Measurements from ENCODE around the gene LZTS2.
A peak's percentile ranks its signal among the peaks of the same experiment; 100 is the strongest.

Gene LZTS2

GRCh38 chr10:101042118-101042517, 42.5 kb downstream of the LZTS2 start:
- TF ChIP-seq GABPA (IDR thresholded peaks at IDR 0.05; ENCODE audit: low read depth) (no peak), CTCF (IDR thresholded peaks at IDR 0.05; ENCODE audit: insufficient read depth, low read length) (no peak), POLR2AphosphoS5 (IDR thresholded peaks at IDR 0.05; ENCODE audit: low read depth) (no peak), REST (IDR thresholded peaks at IDR 0.05; ENCODE audit: insufficient replicate concordance, low read depth) (no peak), SPI1 (IDR thresholded peaks at IDR 0.05; ENCODE audit: borderline replicate concordance, low read depth) (no peak)
- Histone ChIP-seq H3K27ac (replicated peaks) (no peak overlapping the region), H3K4me3 (replicated peaks; ENCODE audit: insufficient read depth, low read length) (peak overlapping the region; percentile 46), H3K27me3 (ENCODE audit: insufficient read depth, poor library complexity, severe bottlenecking) (no peaks in the 10 kb centered on the region)
- DNase-seq (ENCODE audit: low read depth in 1 of 2, low spot score in 1 of 2): no peak

- Histone ChIP-seq H3K27ac (replicated peaks) (peak overlapping the region; percentile 67), H3K4me3 (replicated peaks; ENCODE audit: insufficient read depth, low read length) (peak overlapping the region; percentile 46), H3K27me3 (ENCODE audit: insufficient read depth, poor library complexity, severe bottlenecking) (no peaks in the 10 kb centered on the region)
- DNase-seq (ENCODE audit: low read depth in 1 of 2, low spot score in 1 of 2): peak; percentile 90 to 95
- TF ChIP-seq REST (IDR thresholded peaks at IDR 0.05; ENCODE audit: insufficient replicate concordance, low read depth): no peak
- TF ChIP-seq SPI1 (IDR thresholded peaks at IDR 0.05; ENCODE audit: borderline replicate concordance, low read depth): no peak
- 0 out of 2 replicates have a peak, but pooled peaks have one; percentile 32 for TF ChIP-seq GABPA (IDR thresholded peaks at IDR 0.05; ENCODE audit: low read depth)
- peak; percentile 69; the same call in 1 of the 2 replicates for TF ChIP-seq POLR2AphosphoS5 (IDR thresholded peaks at IDR 0.05; ENCODE audit: low read depth)
- no peak for TF ChIP-seq CTCF (IDR thresholded peaks at IDR 0.05; ENCODE audit: insufficient read depth, low read length)
Observed at GRCh38 chr10:101042667-101043362, 43.2 kb downstream of the LZTS2 start.

DNA sequence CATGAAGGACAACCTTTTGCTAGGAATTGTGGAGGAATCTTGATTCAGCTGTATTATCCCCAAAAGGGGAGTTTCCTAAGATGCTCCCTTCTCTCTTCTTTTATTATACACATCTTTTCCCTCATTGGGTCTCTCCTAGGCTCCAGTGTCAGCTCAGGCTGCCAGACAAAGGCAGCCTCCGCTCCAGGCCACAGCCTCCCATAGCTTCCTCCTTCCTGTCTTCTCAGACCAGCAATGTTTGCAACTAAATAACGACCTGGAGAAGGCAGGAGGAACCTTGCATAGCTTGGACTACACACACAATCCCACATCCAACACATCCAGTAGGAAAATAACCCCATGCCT, 43.7 kb downstream of the LZTS2 start:
- TF ChIP-seq GABPA (IDR thresholded peaks at IDR 0.05; ENCODE audit: low read depth) (no peak), CTCF (IDR thresholded peaks at IDR 0.05; ENCODE audit: insufficient read depth, low read length) (no peak), REST (IDR thresholded peaks at IDR 0.05; ENCODE audit: insufficient replicate concordance, low read depth) (no peak), POLR2AphosphoS5 (IDR thresholded peaks at IDR 0.05; ENCODE audit: low read depth) (no peak), SPI1 (IDR thresholded peaks at IDR 0.05; ENCODE audit: borderline replicate concordance, low read depth) (no peak)
- peak overlapping the region; percentile 67 for H3K27ac ChIP-seq (replicated peaks)
- H3K27me3 ChIP-seq (ENCODE audit: insufficient read depth, poor library complexity, severe bottlenecking): no peaks in the 10 kb centered on the region
- DNase-seq (ENCODE audit: low read depth in 1 of 2, low spot score in 1 of 2): peak in 1 of 2 experiments; percentile 36
- peak overlapping the region; percentile 46 for H3K4me3 ChIP-seq (replicated peaks; ENCODE audit: insufficient read depth, low read length)
